Mammary epithelial cell (primary cell): ENCODE measurements around the gene OR9Q1.
"Not testable (repeated sequence)": the region's sequence is repeated elsewhere in the genome, so short reads cannot be mapped to it uniquely, and the experiment has no call there.

Source experiments
- CTCF ChIP-seq, 2 donors: IDR thresholded peaks in 1 of 2; conservative IDR thresholded peaks in 1 of 2; 2 replicates each; pipeline ENCODE4 v1.5.1; 2011 to 2012; ENCODE audit warnings: inconsistent platforms in 2 of 2, low read length in 2 of 2, mild to moderate bottlenecking in 2 of 2, control low read depth in 1 of 2, low read depth in 1 of 2; ENCODE audit not compliant: insufficient read depth in 1 of 2; ENCODE audit errors: extremely low read depth in 1 of 2
- EZH2 ChIP-seq: IDR thresholded peaks from 2 replicates; pipeline ENCODE4 v1.6.1; 2012; ENCODE audit warnings: low read length, inconsistent platforms, borderline replicate concordance

GRCh38 chr11:58212420-58212819 is 188.7 kb downstream of the OR9Q1 start, which contains the start of gene OR1S1:
- not testable (repeated sequence) for TF ChIP-seq CTCF (conservative IDR thresholded peaks at IDR 0.05 in 1 of 2, IDR thresholded peaks at IDR 0.05 in 1 of 2; ENCODE audit: extremely low read depth in 1 of 2, insufficient read depth in 1 of 2, low read depth in 1 of 2, low read length in 2 of 2); EZH2
